Iris pigment epithelial cell (primary cell): ENCODE measurements around the gene ANGPTL5.
A peak's percentile ranks its signal among the peaks of the same experiment; 100 is the strongest.
"Not testable (repeated sequence)": the region's sequence is repeated elsewhere in the genome, so short reads cannot be mapped to it uniquely, and the experiment has no call there.

ENCODE experiments used
- DNase-seq: peaks from one replicate; pipeline ENCODE4 v3.0.0-alpha.2; 2011; ENCODE audit warnings: low read depth

Gene ANGPTL5

DNA sequence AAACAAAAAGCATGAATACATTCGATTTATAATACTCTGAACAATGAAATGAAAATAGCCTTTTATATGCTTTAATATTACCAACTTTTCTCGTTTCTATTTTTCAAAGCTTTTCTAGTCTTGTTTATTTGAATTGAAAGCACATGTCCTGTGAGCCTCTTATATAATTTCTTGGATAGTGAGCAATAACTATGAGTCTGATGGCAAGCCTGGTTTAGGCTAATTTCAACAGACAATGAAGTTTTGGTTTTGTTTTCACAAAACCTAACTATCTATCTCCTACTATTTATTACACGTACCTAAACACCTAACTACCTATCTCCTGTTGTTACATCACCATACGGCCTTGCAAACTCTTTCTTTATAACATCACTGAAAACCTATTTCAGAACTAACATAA, 30.7 kb downstream of the ANGPTL5 start:
- no peak for DNase-seq

DNA sequence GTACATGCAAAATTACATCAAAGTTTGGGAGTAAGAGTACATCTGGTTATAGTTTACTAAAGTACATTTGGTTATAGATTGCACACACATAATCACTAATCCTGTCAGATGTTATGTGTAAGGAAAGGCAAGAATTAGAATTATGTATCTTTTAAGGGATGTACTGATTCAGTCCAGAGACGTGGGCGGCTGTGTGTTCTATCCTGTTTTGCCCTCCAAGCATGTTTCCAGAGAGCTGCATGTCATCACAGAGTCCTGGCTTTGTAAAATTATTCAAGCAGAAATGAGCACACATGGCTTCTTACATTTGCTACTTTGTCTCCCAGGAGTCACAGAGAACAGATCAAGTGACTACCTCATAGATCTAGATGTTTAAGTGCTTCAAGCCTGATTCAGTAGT, 34.7 kb downstream of the ANGPTL5 start:
- no peak for DNase-seq

DNA sequence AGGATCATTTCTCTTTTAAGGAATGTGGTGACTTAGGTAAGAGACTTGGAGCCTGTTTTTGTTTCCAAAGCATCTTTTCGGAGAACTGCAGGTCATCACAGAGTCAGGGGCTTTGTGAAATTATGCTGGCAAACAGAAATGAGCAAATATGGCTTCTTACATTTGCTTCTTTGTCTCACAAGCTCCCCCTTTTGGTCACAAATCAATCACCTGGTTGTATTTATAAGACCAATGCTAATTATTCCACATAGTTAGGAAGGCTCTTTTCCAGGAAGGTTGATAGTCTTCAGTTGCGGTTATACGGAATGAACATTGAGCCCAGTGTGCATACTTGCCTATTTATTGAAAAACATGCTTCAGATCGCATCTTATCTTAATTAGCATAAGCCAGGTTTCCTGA, 36.1 kb downstream of the ANGPTL5 start:
- DNase-seq: peak; percentile 81

DNA sequence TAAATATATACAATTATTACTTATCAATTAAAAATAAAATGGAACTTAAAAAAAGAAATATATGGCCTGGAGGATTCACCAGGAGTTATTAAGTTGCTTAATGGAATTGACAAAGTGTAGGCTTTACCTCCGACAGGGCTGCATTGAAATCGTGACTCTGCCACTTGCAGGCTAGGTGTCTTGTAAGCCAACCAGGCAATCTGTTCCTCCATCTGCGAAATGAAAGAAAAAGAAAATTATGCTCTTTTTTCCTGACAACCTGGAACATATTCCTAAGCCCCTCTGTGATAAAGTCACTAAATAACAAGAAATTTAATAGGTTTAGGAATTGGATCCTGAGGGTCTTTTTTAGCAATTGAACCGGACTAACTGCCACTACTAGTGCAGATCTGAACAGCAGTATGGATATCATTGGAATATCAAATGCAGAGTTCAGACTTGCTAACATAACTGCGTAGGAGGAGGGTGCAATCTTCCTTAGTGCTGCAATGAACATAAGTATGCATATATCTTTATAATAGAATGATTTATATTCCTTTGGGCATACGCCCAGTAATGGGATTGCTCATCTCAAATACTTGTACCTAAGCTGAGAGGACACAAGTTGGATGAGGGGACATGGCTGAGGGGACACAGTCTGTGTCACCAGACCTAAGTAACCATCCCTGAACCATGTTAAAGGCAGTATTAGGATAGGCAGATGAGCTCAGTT, 44.0 kb downstream of the ANGPTL5 start:
- no peak for DNase-seq

DNA sequence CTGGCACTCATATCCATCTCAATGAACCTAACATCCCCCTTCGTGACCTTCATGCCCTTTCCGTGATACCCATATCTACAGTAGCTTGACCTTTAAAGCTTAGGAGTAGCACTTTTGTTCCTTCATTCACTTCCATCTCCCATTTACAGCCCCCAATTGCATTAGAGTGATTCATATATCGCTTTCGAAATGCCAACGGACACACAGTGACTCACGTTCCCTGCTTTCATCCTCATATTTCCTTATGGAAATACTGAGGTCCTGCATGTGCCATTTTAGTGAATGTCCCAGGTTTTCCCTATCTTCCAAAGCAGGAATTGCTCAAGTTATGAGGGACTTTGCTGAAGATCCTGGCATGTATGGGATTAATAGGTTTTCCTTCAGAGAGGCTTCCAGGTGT, 45.8 kb downstream of the ANGPTL5 start:
- DNase-seq: peak; percentile 78

DNA sequence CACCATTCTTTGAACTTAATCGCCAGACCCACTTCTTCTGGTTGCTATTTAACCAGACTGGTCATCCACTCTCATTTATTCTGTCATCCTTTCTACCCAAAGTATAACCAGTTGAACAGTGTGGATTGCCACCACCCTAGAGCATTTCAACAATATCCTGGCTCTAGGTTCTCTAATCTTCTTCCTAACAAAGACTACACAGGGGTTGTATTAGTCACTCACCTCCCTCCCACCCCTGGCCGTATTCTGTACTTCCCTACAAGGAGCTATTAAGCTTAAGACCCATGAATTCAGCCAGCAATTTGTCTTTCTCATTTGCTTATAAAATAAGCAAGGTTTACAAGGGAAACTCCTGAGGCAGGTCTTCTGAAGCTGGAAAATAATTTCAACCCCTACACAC, 48.4 kb downstream of the ANGPTL5 start:
- peak; percentile 45 for DNase-seq

DNA sequence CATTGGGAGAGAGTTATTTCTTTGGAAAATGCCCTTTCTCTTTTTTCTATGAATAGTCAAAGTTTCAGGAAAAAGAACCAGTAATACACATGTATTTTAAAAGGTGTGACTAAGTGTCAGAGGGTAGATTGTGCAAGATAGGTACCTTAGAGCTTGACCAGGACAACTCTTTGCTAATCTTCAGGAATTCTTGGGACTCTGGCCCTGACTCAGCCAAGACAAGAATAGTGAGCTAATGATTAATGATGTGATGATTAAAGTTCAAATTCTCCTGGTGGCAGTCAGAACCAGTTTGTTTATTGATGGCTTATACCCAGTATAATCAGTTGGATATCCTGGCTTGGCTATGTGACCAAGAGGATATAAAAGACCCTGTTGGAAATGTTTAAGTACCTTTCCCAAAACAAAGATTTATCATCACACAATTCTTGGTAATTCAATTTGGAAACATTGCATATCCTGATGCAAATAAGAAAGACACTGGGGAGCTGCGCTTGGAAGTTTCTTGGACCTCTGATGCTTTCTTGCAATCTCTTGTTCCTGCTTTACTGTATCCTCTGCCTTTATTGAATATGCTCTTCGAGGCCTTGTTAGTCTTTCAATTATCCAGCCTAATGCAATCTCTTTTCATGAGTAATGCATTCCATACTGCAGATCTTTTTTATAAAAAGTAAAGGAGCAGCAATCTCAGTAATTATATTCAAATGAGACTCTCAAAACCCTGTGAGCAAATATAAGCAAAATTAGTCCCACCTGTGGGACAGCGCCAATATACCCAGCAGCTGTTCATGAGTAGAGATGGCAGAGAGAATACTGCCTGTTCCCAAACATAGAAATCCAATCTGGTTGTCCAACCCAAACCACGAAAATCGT, 49.5 kb downstream of the ANGPTL5 start:
- DNase-seq: peak; percentile 63

DNA sequence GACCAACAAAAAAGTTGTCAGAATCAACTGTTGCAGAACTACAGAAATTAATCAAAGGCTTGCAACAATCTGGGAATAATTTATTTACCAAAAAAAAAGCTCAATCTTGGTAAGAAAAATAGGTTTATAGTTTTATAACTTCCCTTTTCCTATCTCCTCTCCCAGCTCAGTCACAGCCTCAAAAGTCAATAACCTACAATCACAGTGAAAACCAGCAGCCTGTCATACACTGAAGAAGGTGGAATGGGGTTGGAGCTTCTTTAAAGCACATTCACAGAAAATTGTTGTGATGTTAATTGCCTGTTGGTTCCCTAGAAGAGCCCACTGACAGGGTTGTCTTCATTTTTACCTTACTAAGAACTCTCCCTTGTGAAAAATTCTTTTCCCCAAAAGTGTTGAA, 52.2 kb downstream of the ANGPTL5 start:
- DNase-seq: no peak

DNA sequence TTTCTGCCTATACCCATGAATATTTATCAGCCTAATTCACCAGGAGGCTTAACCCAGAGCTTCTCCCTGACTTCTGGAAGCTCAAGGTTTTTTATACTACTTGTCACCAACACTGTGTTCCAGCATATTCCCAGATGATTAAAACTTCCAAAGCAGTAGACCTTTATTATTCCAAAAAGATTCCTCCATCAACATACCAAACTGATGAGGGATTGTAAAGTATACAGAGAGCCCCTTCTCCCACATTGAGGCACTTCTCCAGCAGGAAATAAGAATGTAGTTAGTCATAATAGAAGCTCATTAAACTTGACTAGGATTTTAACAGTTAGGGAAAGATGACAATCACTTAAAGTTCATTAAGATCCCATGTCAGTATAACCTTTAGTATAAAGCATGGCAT, 53.0 kb downstream of the ANGPTL5 start:
- DNase-seq: peak; percentile 49

DNA sequence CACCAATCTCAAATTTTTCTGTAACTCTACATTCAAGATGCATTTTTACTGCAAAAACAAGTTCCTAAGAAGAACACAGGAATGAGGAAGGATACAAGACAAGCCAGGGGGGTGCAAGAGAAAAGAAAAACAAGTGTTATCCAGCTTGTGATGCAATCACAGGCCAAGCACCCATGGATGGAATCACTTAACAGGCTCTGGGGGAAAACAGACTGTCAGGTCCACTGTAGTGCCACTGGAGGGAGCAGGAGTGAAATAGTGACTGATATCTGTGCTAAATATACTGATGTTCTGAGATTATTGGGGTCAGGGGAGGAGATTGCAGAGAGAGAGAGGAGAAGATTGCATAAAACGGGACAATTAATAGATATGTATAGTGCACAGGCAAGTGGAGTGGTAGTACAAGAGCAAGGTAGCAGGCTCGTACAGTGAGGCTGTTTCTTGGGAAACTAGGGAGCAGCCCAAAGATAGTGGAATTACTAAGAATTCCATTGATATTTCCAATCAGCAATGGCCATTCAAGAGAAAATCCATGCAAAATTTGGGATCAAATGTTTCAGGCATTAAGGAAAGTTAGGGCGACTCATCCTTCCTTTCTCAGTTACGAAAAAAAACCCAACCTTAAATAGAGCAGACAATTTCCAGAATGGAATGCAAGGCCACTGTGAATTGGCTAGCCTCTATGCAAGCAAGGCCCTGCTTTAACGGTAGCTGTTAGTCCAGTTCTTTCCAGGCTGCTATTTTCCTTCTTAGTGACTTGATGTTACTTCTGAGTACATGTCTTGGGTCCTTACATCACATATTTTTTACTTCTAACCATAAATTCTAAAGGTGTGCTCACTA, 53.7 kb downstream of the ANGPTL5 start:
- peak; percentile 88 for DNase-seq

DNA sequence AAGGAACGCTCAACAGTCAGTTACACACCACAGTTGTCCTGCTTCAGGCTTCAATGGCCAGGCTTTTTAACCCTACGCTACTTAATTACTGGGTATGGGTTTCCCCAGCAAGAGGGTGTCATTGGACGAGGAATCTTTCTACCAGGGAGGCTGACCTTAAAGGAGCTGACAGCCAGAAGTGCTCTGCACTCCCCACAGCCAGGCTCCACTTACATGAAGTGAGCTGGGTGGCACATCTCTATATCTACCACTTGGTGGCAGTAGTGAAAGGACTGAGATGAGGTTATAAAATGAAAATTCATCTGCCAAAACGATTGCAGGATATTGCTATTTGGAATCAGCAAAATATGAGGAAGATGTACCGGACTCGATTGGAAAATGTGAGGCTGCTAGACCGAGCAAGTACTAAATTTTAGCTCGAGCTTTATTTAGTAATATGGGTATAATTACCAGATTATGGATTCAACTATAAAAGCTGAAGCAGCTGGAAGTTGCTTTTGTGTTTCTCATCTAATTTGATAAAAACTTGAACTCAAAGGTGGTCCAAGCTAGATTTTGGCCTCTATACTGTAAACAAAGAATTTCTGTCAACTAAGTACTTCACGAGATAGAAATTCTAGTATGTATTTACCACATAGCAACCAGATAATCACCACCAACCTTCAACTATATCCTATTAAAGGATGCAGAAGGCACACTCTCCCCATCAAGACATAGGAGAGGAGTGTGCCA, 55.5 kb downstream of the ANGPTL5 start:
- DNase-seq: peak; percentile 71

DNA sequence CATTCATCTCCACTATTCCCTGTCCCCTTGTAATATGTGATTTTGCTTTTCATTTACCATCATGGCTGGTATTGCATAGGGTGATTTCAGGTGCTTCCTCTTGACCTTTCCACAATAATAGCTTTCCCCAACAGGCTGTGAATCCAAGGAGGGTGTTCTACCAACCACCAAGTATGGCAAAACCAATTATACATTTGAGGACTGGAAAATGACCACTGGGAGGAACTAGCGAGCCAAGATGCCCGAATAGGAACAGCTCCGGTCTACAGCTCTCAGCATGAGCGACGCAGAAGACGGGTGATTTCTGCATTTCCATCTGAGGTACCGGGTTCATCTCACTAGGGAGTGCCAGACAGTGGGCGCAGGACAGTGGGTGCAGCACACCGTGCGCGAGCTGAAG, 64.1 kb downstream of the ANGPTL5 start:
- not testable (repeated sequence) for DNase-seq

DNA sequence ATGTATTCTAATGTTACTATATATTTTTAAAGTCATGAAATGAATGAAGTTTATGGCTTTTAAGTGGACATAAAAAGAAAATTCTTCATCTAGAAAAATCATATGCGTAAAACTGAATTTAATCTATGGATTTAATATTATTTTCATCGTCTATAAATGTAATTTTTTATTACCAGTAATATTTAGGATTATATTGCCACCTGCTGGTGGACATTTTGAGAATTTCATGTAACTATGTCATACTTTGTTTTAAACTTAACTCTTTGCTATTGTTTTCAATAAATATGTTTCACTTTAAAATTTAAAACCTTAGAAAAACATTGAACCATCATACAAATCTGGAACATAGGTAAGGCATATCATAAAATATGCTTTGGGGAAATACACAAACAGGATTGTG, 68.1 kb downstream of the ANGPTL5 start:
- peak; percentile 17 for DNase-seq

DNA sequence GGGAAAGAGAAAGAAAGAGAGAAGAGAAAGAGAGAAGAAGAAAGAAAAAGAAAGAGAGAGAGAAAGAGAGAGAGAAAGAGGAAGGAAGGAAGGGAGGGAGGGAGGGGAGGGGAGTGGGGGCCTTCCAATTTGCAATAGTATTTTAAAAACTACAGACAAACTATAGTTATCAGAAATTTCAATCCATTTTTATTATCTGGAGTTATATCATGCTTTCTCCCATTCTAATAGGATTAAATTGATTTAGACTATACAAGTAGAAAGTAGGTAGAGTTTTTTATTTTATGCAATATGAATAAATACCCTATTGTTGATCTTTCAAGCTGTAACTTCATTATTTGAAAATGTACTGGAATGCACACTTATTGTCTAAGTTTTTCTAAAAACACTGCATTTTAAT, 71.7 kb downstream of the ANGPTL5 start:
- no peak for DNase-seq

DNA sequence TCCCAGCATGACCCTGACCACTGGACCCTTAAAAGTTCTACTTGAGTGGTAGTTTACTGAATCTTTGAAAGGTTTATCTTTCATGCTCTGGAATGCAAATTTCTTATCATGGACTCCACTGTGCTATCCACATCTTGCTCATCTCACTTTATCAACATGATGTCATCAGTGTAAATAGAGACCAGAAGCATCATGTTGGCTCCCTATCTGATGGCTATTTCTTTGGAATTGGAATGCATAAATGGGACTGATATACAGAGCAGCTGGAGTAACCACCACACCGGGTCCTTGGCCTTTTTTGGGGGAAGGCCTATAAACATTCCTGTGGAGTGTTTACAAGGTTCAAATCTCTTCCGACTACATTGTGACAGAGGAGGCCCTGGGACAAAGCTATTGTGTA, 75.6 kb downstream of the ANGPTL5 start:
- no peak for DNase-seq
